ENCODE measurements around the gene ENTR1.

DNA sequence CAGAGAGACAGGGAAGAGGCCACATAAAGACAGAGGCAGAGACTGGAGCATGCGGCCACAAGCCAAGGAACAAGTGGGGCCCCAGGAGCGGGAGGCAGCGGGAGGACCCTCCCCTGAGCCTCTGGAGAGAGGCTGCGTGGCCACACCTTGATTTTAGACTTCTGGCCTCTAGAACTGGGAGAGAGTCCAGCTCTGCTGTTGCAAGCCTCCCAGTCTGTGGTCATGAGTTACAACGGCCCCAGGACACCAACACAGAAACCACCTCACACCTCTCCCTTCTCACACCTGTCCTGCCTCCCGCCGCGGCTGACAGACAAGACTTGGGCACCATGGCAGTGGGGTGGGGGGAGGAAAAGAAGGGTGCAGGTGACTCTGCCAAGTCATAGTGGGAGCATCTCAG, 27.0 kb upstream of the ENTR1 start:
- TF ChIP-seq POLR2A (IDR thresholded peaks at IDR 0.05; ENCODE audit: low read depth, low read length): no peak
- TF ChIP-seq TCF12 (IDR thresholded peaks at IDR 0.05; ENCODE audit: low read depth, low read length): no peak
- no peak for TF ChIP-seq EGR1 (IDR thresholded peaks at IDR 0.05; ENCODE audit: borderline replicate concordance in 1 of 2, low read depth in 2 of 2, low read length in 2 of 2)
- no peak for TF ChIP-seq RAD21 (IDR thresholded peaks at IDR 0.05; ENCODE audit: insufficient read depth, low read depth, low read length)
- TF ChIP-seq NKRF (conservative IDR thresholded peaks at IDR 0.05): no peak
- no peak for TF ChIP-seq CTCF (IDR thresholded peaks at IDR 0.05 in 2 of 3, conservative IDR thresholded peaks at IDR 0.05 in 1 of 3; ENCODE audit: control insufficient read depth in 2 of 3, extremely low read depth in 1 of 3, insufficient read depth in 1 of 3, low read depth in 3 of 3, low read length in 3 of 3)
- TF ChIP-seq ZBTB33 (IDR thresholded peaks at IDR 0.05): no peak
- no peak for TF ChIP-seq DPF2 (IDR thresholded peaks at IDR 0.05)
- TF ChIP-seq EZH2 (IDR thresholded peaks at IDR 0.05; ENCODE audit: borderline replicate concordance, control insufficient read depth, low read depth, low read length): no peak
- no peak for TF ChIP-seq POLR2AphosphoS5 (IDR thresholded peaks at IDR 0.05; ENCODE audit: low read length)
- no peak for TF ChIP-seq GABPA (IDR thresholded peaks at IDR 0.05; ENCODE audit: low read depth)
- no peak for TF ChIP-seq KDM1A (IDR thresholded peaks at IDR 0.05; ENCODE audit: borderline replicate concordance)
- TF ChIP-seq CEBPZ (IDR thresholded peaks at IDR 0.05; ENCODE audit: low read depth, low read length): no peak

Measured in GM12878 (cell line).